Loucy (cell line): ENCODE results near the gene SIK3.

Source experiments
- H2AFZ ChIP-seq: fragments of 200-600 bp; sonication (generic); 2 replicates; pipeline ENCODE4 v1.6.0; 2016; ENCODE audit warnings: antibody characterized with exemption, mild to moderate bottlenecking, low read length, moderate library complexity
- H3F3A ChIP-seq: fragments of 200-600 bp; 2 replicates; pipeline ENCODE4 v1.6.0; 2016; ENCODE audit warnings: antibody characterized with exemption, low read depth, mild to moderate bottlenecking
- H3K27me3 ChIP-seq: fragments of 200-600 bp; sonication (generic); 2 replicates; pipeline ENCODE4 v1.6.1; 2014; ENCODE audit warnings: low read length, mild to moderate bottlenecking; ENCODE audit not compliant: insufficient read depth, poor library complexity, severe bottlenecking
- H3K36me3 ChIP-seq: fragments of 200-600 bp; sonication (generic); 2 replicates; pipeline ENCODE4 v1.6.1; 2016; ENCODE audit warnings: low read length; ENCODE audit not compliant: insufficient read depth
- H3K4me1 ChIP-seq: fragments of 200-600 bp; sonication (generic); 2 replicates; pipeline ENCODE4 v1.5.1; 2014; ENCODE audit warnings: low read length, mild to moderate bottlenecking; ENCODE audit not compliant: insufficient read depth, poor library complexity, severe bottlenecking
- H3K4me2 ChIP-seq: fragments of 200-600 bp; sonication (generic); 2 replicates; pipeline ENCODE4 v1.6.0; 2014; ENCODE audit warnings: antibody characterized with exemption, low read length, low read depth, mild to moderate bottlenecking; ENCODE audit not compliant: poor library complexity, severe bottlenecking
- H3K4me3 ChIP-seq: fragments of 200-600 bp; sonication (generic); 2 replicates; pipeline ENCODE4 v1.5.1; 2014; ENCODE audit warnings: low read length, mild to moderate bottlenecking, mixed read lengths; ENCODE audit not compliant: poor library complexity, severe bottlenecking
- H3K79me2 ChIP-seq: fragments of 200-600 bp; sonication (generic); 2 replicates; pipeline ENCODE4 v1.6.1; 2014; ENCODE audit warnings: low read length; ENCODE audit not compliant: insufficient read depth
- H3K9ac ChIP-seq: fragments of 200-600 bp; sonication (generic); 2 replicates; pipeline ENCODE4 v1.6.0; 2014; ENCODE audit warnings: mild to moderate bottlenecking, low read depth, low read length, moderate library complexity; ENCODE audit not compliant: poor library complexity, severe bottlenecking
- H3K9me2 ChIP-seq: fragments of 200-600 bp; sonication (generic); replicated peaks from 2 replicates; pipeline ENCODE4 v1.6.1; 2016; ENCODE audit warnings: low read depth, low read length, mixed read lengths
- H3K9me3 ChIP-seq: fragments of 200-600 bp; sonication (generic); 2 replicates; pipeline ENCODE4 v1.6.1; 2014; ENCODE audit warnings: mild to moderate bottlenecking, antibody characterized with exemption, low read length, low read depth; ENCODE audit not compliant: insufficient read depth
- H4K20me1 ChIP-seq: fragments of 200-600 bp; sonication (generic); 2 replicates; pipeline ENCODE4 v1.6.0; 2014; ENCODE audit warnings: antibody characterized with exemption, low read length, mild to moderate bottlenecking; ENCODE audit not compliant: insufficient read depth, poor library complexity, severe bottlenecking
- CTCF ChIP-seq: fragments of 200-600 bp; sonication (generic); conservative IDR thresholded peaks from 2 replicates; pipeline ENCODE4 v1.5.1; 2014; ENCODE audit warnings: mild to moderate bottlenecking, antibody characterized with exemption, low read length
- EZH2phosphoT487 ChIP-seq: fragments of 200-600 bp; IDR thresholded peaks from 2 replicates; pipeline ENCODE4 v1.6.1; 2018; ENCODE audit warnings: antibody characterized with exemption, mild to moderate bottlenecking, moderate library complexity, borderline replicate concordance

Gene SIK3

GRCh38 chr11:117020287-117020686 lies 77.9 kb downstream of the SIK3 start:
- Histone ChIP-seq H3K27me3 (no peaks in the 10 kb centered on the region), H3K4me2 (no peak overlapping the region), H2AFZ (no peak overlapping the region), H3K79me2 (peaks cover 72% of the 10 kb centered on the region), H4K20me1 (peaks cover 38% of the 10 kb centered on the region), H3K9me2 (no peaks in the 10 kb centered on the region), H3K36me3 (no peaks in the 10 kb centered on the region), H3K9ac (no peak overlapping the region), H3F3A (no peaks in the 10 kb centered on the region), H3K4me1 (peaks cover 57% of the 10 kb centered on the region), H3K9me3 (no peaks in the 10 kb centered on the region; the same call in 1 of the 2 replicates), H3K4me3 (no peak overlapping the region)
- TF ChIP-seq CTCF (no peak), EZH2phosphoT487 (no peak)

- Histone ChIP-seq H3K4me2 (no peak overlapping the region), H4K20me1 (peaks cover 34% of the 10 kb centered on the region), H3F3A (no peaks in the 10 kb centered on the region), H2AFZ (no peak overlapping the region), H3K27me3 (no peaks in the 10 kb centered on the region), H3K9me2 (no peaks in the 10 kb centered on the region), H3K9ac (no peak overlapping the region), H3K4me3 (no peak overlapping the region), H3K79me2 (peaks cover 69% of the 10 kb centered on the region), H3K4me1 (peaks cover 53% of the 10 kb centered on the region), H3K9me3 (no peaks in the 10 kb centered on the region; the same call in 1 of the 2 replicates), H3K36me3 (no peaks in the 10 kb centered on the region)
- no peak for TF ChIP-seq EZH2phosphoT487
- no peak for TF ChIP-seq CTCF
Measured at GRCh38 chr11:117019871-117020270, 78.4 kb downstream of the SIK3 start.

GRCh38 chr11:117017456-117017855 lies 80.8 kb downstream of the SIK3 start:
- Histone ChIP-seq H3K4me2 (no peak overlapping the region), H3K9ac (no peak overlapping the region), H3K9me2 (no peaks in the 10 kb centered on the region), H3F3A (no peaks in the 10 kb centered on the region), H3K4me3 (no peak overlapping the region), H3K27me3 (no peaks in the 10 kb centered on the region), H3K36me3 (no peaks in the 10 kb centered on the region), H2AFZ (no peak overlapping the region), H3K79me2 (peaks cover 52% of the 10 kb centered on the region), H3K9me3 (no peaks in the 10 kb centered on the region; the same call in 1 of the 2 replicates), H4K20me1 (peaks cover 29% of the 10 kb centered on the region), H3K4me1 (peaks cover 35% of the 10 kb centered on the region)
- no peak for TF ChIP-seq CTCF
